SH-SY5Y (cell line): ENCODE data around the gene ZSCAN22.

ENCODE experiments used
- GATA2 ChIP-seq: IDR thresholded peaks from 2 replicates; pipeline ENCODE4 v1.6.1; 2011; ENCODE audit warnings: mild to moderate bottlenecking, low read depth, low read length
- GATA3 ChIP-seq: IDR thresholded peaks from 2 replicates; pipeline ENCODE4 v1.6.1; 2011; ENCODE audit warnings: low read depth, mild to moderate bottlenecking, low read length, moderate library complexity

The ZSCAN22 gene

GRCh38 chr19:58372311-58373133 is 45.7 kb downstream of the ZSCAN22 start:
- TF ChIP-seq GATA3, result no peak
- no peak for TF ChIP-seq GATA2

- TF ChIP-seq GATA3, result no peak
- TF ChIP-seq GATA2, result no peak
Measured at GRCh38 chr19:58374200-58374599, 47.4 kb downstream of the ZSCAN22 start.

- TF ChIP-seq GATA3 (no peak), GATA2 (no peak)
Measured at GRCh38 chr19:58379246-58379645, 52.5 kb downstream of the ZSCAN22 start.

- TF ChIP-seq GATA3, result no peak
- no peak for TF ChIP-seq GATA2
Measured at GRCh38 chr19:58380037-58380661, 53.4 kb downstream of the ZSCAN22 start.

- TF ChIP-seq GATA2 (no peak), GATA3 (no peak)
Measured at GRCh38 chr19:58380662-58381459, 54.1 kb downstream of the ZSCAN22 start, which contains the start of gene ZNF837. TSS of gene ZNF837 (minus strand) at chr19:58381030. CDS start at chr19:58369332, 11,698 bp downstream.

- no peak for TF ChIP-seq GATA2
- no peak for TF ChIP-seq GATA3
Measured at GRCh38 chr19:58381460-58382212, 54.8 kb downstream of the ZSCAN22 start.

GRCh38 chr19:58382997-58383603 is 56.3 kb downstream of the ZSCAN22 start:
- TF ChIP-seq GATA2 (no peak), GATA3 (no peak)

- no peak for TF ChIP-seq GATA2
- TF ChIP-seq GATA3, result no peak
Measured at GRCh38 chr19:58385313-58385890, 58.6 kb downstream of the ZSCAN22 start.

GRCh38 chr19:58385891-58386575 is 59.2 kb downstream of the ZSCAN22 start:
- TF ChIP-seq GATA3, result no peak
- no peak for TF ChIP-seq GATA2

GRCh38 chr19:58386576-58387337 is 60.0 kb downstream of the ZSCAN22 start, which contains the start of gene RPS5:
TSS of gene RPS5 (plus strand) at chr19:58387269. CDS start at chr19:58388138, 869 bp downstream.
- TF ChIP-seq GATA2 (no peak), GATA3 (no peak)

GRCh38 chr19:58387338-58388174 is 60.8 kb downstream of the ZSCAN22 start:
- TF ChIP-seq GATA2, result no peak
